ENCODE measurements around the gene LYL1. TPM values are rescaled to one million over a fixed set of nuclear protein-coding genes. Genes with fewer than 3 reads are reported as not detected.
A peak's percentile ranks its signal among the peaks of the same experiment; 100 is the strongest.

The LYL1 gene
- total and polyA plus RNA-seq, 4 donors: 0.35 to 69.7 (median 2.3) TPM

DNA sequence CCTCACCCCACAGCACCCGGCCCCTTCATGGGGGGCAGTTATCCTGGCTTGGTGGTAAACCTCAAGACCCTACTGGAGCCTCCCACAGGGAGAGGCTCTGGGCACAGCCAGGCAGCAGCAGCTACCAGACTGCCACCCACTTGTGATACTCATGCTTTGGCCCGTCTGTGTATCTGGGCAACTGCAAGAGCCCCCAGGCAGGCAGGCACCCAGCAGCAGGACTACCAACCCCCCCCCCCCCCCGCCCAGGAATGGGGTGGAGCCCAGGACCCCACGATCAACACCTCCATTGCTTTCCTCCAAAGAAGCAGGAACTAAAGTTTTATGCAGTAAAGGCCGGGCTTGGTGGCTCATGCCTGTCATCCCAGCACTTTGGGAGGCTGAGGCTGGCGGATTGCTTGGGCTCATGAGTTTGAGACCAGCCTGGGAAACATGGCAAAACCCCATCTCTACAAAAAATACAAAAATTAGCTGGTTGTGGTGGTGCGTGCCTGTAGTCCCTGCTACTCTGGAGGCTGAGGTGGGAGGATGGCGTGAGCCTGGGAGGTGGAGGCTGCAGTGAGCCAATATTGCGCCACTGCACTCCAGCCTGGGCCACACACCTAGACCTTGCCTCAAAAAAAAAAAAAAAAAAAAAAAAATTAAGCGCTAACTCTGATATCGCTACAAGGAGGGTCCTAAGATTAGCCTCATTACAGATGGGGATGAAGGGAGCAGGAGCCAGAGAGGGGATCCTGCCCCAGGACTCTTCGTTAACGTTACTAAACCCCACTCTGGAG is 1.1 kb upstream of the LYL1 start:
- H3K4me1 ChIP-seq (ENCODE audit: control insufficient read depth in 4 of 4, insufficient read depth in 4 of 4, low read length in 3 of 4): peaks cover 5 to 23% (median 10%) of the 10 kb centered on the region in 4 donors
- peaks cover 0 to 2% (median under 1%) of the 10 kb centered on the region in 4 donors for H3K36me3 ChIP-seq (ENCODE audit: control insufficient read depth in 4 of 4, insufficient read depth in 3 of 4, low read depth in 1 of 4, low read length in 3 of 4)
- no peak for TF ChIP-seq RXRA (IDR thresholded peaks at IDR 0.05)
- TF ChIP-seq HNF4G (IDR thresholded peaks at IDR 0.05): no peak
- no peak for TF ChIP-seq FOXA1 (IDR thresholded peaks at IDR 0.05)
- TF ChIP-seq, protein P1, sequence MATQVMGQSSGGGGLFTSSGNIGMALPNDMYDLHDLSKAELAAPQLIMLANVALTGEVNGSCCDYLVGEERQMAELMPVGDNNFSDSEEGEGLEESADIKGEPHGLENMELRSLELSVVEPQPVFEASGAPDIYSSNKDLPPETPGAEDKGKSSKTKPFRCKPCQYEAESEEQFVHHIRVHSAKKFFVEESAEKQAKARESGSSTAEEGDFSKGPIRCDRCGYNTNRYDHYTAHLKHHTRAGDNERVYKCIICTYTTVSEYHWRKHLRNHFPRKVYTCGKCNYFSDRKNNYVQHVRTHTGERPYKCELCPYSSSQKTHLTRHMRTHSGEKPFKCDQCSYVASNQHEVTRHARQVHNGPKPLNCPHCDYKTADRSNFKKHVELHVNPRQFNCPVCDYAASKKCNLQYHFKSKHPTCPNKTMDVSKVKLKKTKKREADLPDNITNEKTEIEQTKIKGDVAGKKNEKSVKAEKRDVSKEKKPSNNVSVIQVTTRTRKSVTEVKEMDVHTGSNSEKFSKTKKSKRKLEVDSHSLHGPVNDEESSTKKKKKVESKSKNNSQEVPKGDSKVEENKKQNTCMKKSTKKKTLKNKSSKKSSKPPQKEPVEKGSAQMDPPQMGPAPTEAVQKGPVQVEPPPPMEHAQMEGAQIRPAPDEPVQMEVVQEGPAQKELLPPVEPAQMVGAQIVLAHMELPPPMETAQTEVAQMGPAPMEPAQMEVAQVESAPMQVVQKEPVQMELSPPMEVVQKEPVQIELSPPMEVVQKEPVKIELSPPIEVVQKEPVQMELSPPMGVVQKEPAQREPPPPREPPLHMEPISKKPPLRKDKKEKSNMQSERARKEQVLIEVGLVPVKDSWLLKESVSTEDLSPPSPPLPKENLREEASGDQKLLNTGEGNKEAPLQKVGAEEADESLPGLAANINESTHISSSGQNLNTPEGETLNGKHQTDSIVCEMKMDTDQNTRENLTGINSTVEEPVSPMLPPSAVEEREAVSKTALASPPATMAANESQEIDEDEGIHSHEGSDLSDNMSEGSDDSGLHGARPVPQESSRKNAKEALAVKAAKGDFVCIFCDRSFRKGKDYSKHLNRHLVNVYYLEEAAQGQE (IDR thresholded peaks at IDR 0.05): no peak
- no peak for TF ChIP-seq GABPA (IDR thresholded peaks at IDR 0.05 in 1 of 2, conservative IDR thresholded peaks at IDR 0.05 in 1 of 2)
- no peaks in the 10 kb centered on the region for H3K27me3 ChIP-seq (ENCODE audit: control insufficient read depth in 4 of 4, insufficient read depth in 4 of 4, low read length in 3 of 4)
- peak overlapping the region; percentile 70 to 85 for H3K27ac ChIP-seq (ENCODE audit: low read depth in 1 of 2, low read length in 2 of 2)
- peak; percentile 64 for DNase-seq (ENCODE audit: low spot score)
- no peak overlapping the region for H3K9ac ChIP-seq (ENCODE audit: low read depth in 1 of 2, low read length in 2 of 2)
- WGBS: 79% methylated on average over 13 of the region's 13 CpGs
- no peaks in the 10 kb centered on the region for H3K9me3 ChIP-seq (ENCODE audit: control insufficient read depth in 4 of 4, low read length in 3 of 4)
- no peak overlapping the region for H3K4me3 ChIP-seq (ENCODE audit: low read depth in 1 of 3, low read length in 3 of 3)

DNA sequence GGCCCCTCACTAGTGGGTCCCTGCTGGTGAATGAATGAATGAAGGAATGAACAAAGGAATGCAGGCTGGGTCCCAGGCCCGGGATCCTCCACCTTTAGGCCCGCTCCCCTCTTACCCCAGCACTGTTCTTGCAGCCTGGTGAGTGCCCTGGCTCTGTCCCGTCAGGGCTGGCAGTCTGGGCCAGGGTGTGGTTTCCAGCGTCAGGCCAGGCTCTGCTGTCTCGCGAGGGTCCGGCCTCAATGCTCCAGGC is 317 bp downstream of the LYL1 start:
- peak overlapping the region in 2 of 3 donors; percentile 19 to 36 for H3K4me3 ChIP-seq (ENCODE audit: low read depth in 1 of 3, low read length in 3 of 3)
- 12% methylated on average over 7 of the region's 7 CpGs for WGBS
- no peaks in the 10 kb centered on the region for H3K27me3 ChIP-seq (ENCODE audit: control insufficient read depth in 4 of 4, insufficient read depth in 4 of 4, low read length in 3 of 4)
- peak overlapping the region; percentile 22 for H3K9ac ChIP-seq (ENCODE audit: low read depth in 1 of 2, low read length in 2 of 2)
- TF ChIP-seq, protein P1 (IDR thresholded peaks at IDR 0.05): no peak
- TF ChIP-seq, protein P2, sequence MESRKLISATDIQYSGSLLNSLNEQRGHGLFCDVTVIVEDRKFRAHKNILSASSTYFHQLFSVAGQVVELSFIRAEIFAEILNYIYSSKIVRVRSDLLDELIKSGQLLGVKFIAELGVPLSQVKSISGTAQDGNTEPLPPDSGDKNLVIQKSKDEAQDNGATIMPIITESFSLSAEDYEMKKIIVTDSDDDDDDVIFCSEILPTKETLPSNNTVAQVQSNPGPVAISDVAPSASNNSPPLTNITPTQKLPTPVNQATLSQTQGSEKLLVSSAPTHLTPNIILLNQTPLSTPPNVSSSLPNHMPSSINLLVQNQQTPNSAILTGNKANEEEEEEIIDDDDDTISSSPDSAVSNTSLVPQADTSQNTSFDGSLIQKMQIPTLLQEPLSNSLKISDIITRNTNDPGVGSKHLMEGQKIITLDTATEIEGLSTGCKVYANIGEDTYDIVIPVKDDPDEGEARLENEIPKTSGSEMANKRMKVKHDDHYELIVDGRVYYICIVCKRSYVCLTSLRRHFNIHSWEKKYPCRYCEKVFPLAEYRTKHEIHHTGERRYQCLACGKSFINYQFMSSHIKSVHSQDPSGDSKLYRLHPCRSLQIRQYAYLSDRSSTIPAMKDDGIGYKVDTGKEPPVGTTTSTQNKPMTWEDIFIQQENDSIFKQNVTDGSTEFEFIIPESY (IDR thresholded peaks at IDR 0.05): no peak
- TF ChIP-seq ATF3 (IDR thresholded peaks at IDR 0.05): no peak
- no peak for TF ChIP-seq NR2F2 (IDR thresholded peaks at IDR 0.05)
- TF ChIP-seq FOXA2 (IDR thresholded peaks at IDR 0.05): no peak
- no peak for TF ChIP-seq MAX (IDR thresholded peaks at IDR 0.05)
- TF ChIP-seq JUND (IDR thresholded peaks at IDR 0.05): no peak
- TF ChIP-seq GABPA (IDR thresholded peaks at IDR 0.05 in 1 of 2, conservative IDR thresholded peaks at IDR 0.05 in 1 of 2): no peak
- no peak for TF ChIP-seq HNF4G (IDR thresholded peaks at IDR 0.05)
- no peak for TF ChIP-seq TAF1 (conservative IDR thresholded peaks at IDR 0.05)
- no peak for TF ChIP-seq FOXA1 (IDR thresholded peaks at IDR 0.05)
- no peak for TF ChIP-seq EGR1 (IDR thresholded peaks at IDR 0.05; ENCODE audit: low read depth in 2 of 2)
- TF ChIP-seq HNF4A (conservative IDR thresholded peaks at IDR 0.05): no peak
- no peak for TF ChIP-seq RXRA (IDR thresholded peaks at IDR 0.05)
- no peak for TF ChIP-seq CTCF (IDR thresholded peaks at IDR 0.05; ENCODE audit: low read depth, low read length, missing input control)
- TF ChIP-seq SP1 (IDR thresholded peaks at IDR 0.05): no peak
- peaks cover 5 to 26% (median 15%) of the 10 kb centered on the region in 4 donors for H3K4me1 ChIP-seq (ENCODE audit: control insufficient read depth in 4 of 4, insufficient read depth in 4 of 4, low read length in 3 of 4)
- H3K27ac ChIP-seq (ENCODE audit: low read depth in 1 of 2, low read length in 2 of 2): peak overlapping the region; percentile 70 to 85
- no peaks in the 10 kb centered on the region for H3K9me3 ChIP-seq (ENCODE audit: control insufficient read depth in 4 of 4, low read length in 3 of 4)
- H3K36me3 ChIP-seq (ENCODE audit: control insufficient read depth in 4 of 4, insufficient read depth in 3 of 4, low read depth in 1 of 4, low read length in 3 of 4): peaks cover 0 to 1% (median under 1%) of the 10 kb centered on the region in 4 donors
- no peak for DNase-seq (ENCODE audit: low spot score)
